GM21515 (cell line): Measurements from ENCODE around the gene ZNF365.
"Not testable (repeated sequence)": the region's sequence is repeated elsewhere in the genome, so short reads cannot be mapped to it uniquely, and the experiment has no call there.

ENCODE experiments used
- ATAC-seq: cut with Tn5 transposase; IDR thresholded peaks from one replicate; pipeline ENCODE4 v1.9.1; 2021; ENCODE audit not compliant: unreplicated experiment

The ZNF365 gene

GRCh38 chr10:62410934-62411333, 36.8 kb downstream of the ZNF365 start:
- not testable (repeated sequence) for ATAC-seq

GRCh38 chr10:62413048-62413447, 38.9 kb downstream of the ZNF365 start:
- ATAC-seq, result no peak

GRCh38 chr10:62413652-62414051, 39.5 kb downstream of the ZNF365 start:
- ATAC-seq, result no peak

GRCh38 chr10:62414359-62414758, 40.2 kb downstream of the ZNF365 start:
- no peak for ATAC-seq

- no peak for ATAC-seq
Measured at GRCh38 chr10:62422068-62422590, 48.0 kb downstream of the ZNF365 start.

GRCh38 chr10:62424026-62424425, 49.9 kb downstream of the ZNF365 start:
- ATAC-seq, result no peak

GRCh38 chr10:62426086-62426485, 51.9 kb downstream of the ZNF365 start:
- ATAC-seq, result no peak

- ATAC-seq, result no peak
Measured at GRCh38 chr10:62426600-62426999, 52.4 kb downstream of the ZNF365 start.

- no peak for ATAC-seq
Measured at GRCh38 chr10:62430881-62431280, 56.7 kb downstream of the ZNF365 start.

GRCh38 chr10:62433181-62433692, 59.1 kb downstream of the ZNF365 start:
- ATAC-seq, result peak; percentile 74

GRCh38 chr10:62433901-62434300, 59.7 kb downstream of the ZNF365 start:
- ATAC-seq, result no peak

GRCh38 chr10:62437696-62438095, 63.5 kb downstream of the ZNF365 start:
- ATAC-seq, result peak; percentile 73

GRCh38 chr10:62442006-62442405, 67.8 kb downstream of the ZNF365 start:
- ATAC-seq, result no peak

GRCh38 chr10:62442894-62443669, 68.9 kb downstream of the ZNF365 start:
- ATAC-seq, result no peak

GRCh38 chr10:62443866-62444265, 69.7 kb downstream of the ZNF365 start:
- no peak for ATAC-seq

GRCh38 chr10:62446627-62447026, 72.5 kb downstream of the ZNF365 start:
- ATAC-seq, result no peak

GRCh38 chr10:62450912-62451610, 76.9 kb downstream of the ZNF365 start:
- ATAC-seq, result no peak

GRCh38 chr10:62451611-62451975, 77.4 kb downstream of the ZNF365 start:
- no peak for ATAC-seq
